Stimulated activated naive CD8-positive, alpha-beta T cell treated with anti-CD3 and anti-CD28 coated beads, Interleukin-15, Interleukin-2, amounts not matched to agents 100 ng/mL and 50 ng/mL, for 24 hours (primary cell): ENCODE measurements around the gene SLC12A8.

Experiments
- H3K27ac Mint-ChIP-seq: one replicate; pipeline ENCODE4 v1.8.0; 2021; ENCODE audit warnings: mild to moderate bottlenecking, mixed read lengths
- H3K27me3 Mint-ChIP-seq: one replicate; pipeline ENCODE4 v1.8.0; 2021; ENCODE audit warnings: mixed read lengths
- H3K36me3 Mint-ChIP-seq: one replicate; pipeline ENCODE4 v1.8.0; 2021; ENCODE audit warnings: low read depth, mixed read lengths
- H3K4me1 Mint-ChIP-seq: one replicate; pipeline ENCODE4 v1.8.0; 2021; ENCODE audit warnings: low read depth, mixed read lengths
- H3K4me3 Mint-ChIP-seq: one replicate; pipeline ENCODE4 v1.8.0; 2021; ENCODE audit warnings: mild to moderate bottlenecking, mixed read lengths
- H3K9me3 Mint-ChIP-seq: one replicate; pipeline ENCODE4 v1.8.0; 2021; ENCODE audit warnings: mixed read lengths

SLC12A8 gene

GRCh38 chr3:125232401-125232800 lies 19.9 kb upstream of the SLC12A8 start:
- Mint-ChIP-seq H3K9me3 (peaks cover 13% of the 10 kb centered on the region), H3K4me1 (peaks cover 15% of the 10 kb centered on the region), H3K27ac (peak overlapping the region; percentile 65), H3K27me3 (no peaks in the 10 kb centered on the region), H3K4me3 (no peak overlapping the region), H3K36me3 (peaks cover 56% of the 10 kb centered on the region)

GRCh38 chr3:125231895-125232294 lies 19.3 kb upstream of the SLC12A8 start:
- Mint-ChIP-seq H3K4me3 (no peak overlapping the region), H3K27ac (peak overlapping the region; percentile 65), H3K27me3 (no peaks in the 10 kb centered on the region), H3K36me3 (peaks cover 52% of the 10 kb centered on the region), H3K9me3 (peaks cover 10% of the 10 kb centered on the region), H3K4me1 (peaks cover 15% of the 10 kb centered on the region)

GRCh38 chr3:125229707-125230106 lies 17.2 kb upstream of the SLC12A8 start:
- no peaks in the 10 kb centered on the region for H3K27me3 Mint-ChIP-seq
- H3K27ac Mint-ChIP-seq = no peak overlapping the region
- no peak overlapping the region for H3K4me3 Mint-ChIP-seq
- peaks cover 15% of the 10 kb centered on the region for H3K4me1 Mint-ChIP-seq
- peaks cover 35% of the 10 kb centered on the region for H3K36me3 Mint-ChIP-seq
- no peaks in the 10 kb centered on the region for H3K9me3 Mint-ChIP-seq

- no peaks in the 10 kb centered on the region for H3K9me3 Mint-ChIP-seq
- H3K27me3 Mint-ChIP-seq = no peaks in the 10 kb centered on the region
- H3K36me3 Mint-ChIP-seq = peaks cover 35% of the 10 kb centered on the region
Measured at GRCh38 chr3:125229168-125229567, 16.6 kb upstream of the SLC12A8 start.

GRCh38 chr3:125221831-125222230 lies 9.3 kb upstream of the SLC12A8 start:
- Mint-ChIP-seq H3K9me3 (no peaks in the 10 kb centered on the region), H3K27me3 (no peaks in the 10 kb centered on the region), H3K27ac (no peak overlapping the region), H3K4me1 (peaks cover 6% of the 10 kb centered on the region), H3K36me3 (no peaks in the 10 kb centered on the region), H3K4me3 (no peak overlapping the region)

More at GRCh38 chr3:125229168-125229567, 16.6 kb upstream of the SLC12A8 start:
- H3K4me1 Mint-ChIP-seq = peaks cover 15% of the 10 kb centered on the region
- no peak overlapping the region for H3K27ac Mint-ChIP-seq
- H3K4me3 Mint-ChIP-seq = no peak overlapping the region

- peaks cover 6% of the 10 kb centered on the region for H3K4me1 Mint-ChIP-seq
- no peaks in the 10 kb centered on the region for H3K36me3 Mint-ChIP-seq
- H3K4me3 Mint-ChIP-seq = no peak overlapping the region
- no peak overlapping the region for H3K27ac Mint-ChIP-seq
- H3K9me3 Mint-ChIP-seq = no peaks in the 10 kb centered on the region
- no peaks in the 10 kb centered on the region for H3K27me3 Mint-ChIP-seq
Measured at GRCh38 chr3:125220727-125221429, 8.3 kb upstream of the SLC12A8 start.

GRCh38 chr3:125220183-125220582 lies 7.6 kb upstream of the SLC12A8 start:
- Mint-ChIP-seq H3K4me3 (no peak overlapping the region), H3K27me3 (no peaks in the 10 kb centered on the region)

GRCh38 chr3:125219261-125219701 lies 6.7 kb upstream of the SLC12A8 start:
- H3K4me1 Mint-ChIP-seq = peaks cover 13% of the 10 kb centered on the region
- H3K27ac Mint-ChIP-seq = no peak overlapping the region
- H3K9me3 Mint-ChIP-seq = no peaks in the 10 kb centered on the region
- H3K27me3 Mint-ChIP-seq = peaks cover 7% of the 10 kb centered on the region
- no peak overlapping the region for H3K4me3 Mint-ChIP-seq
- H3K36me3 Mint-ChIP-seq = no peaks in the 10 kb centered on the region

More at GRCh38 chr3:125220183-125220582, 7.6 kb upstream of the SLC12A8 start:
- Mint-ChIP-seq H3K4me1 (peaks cover 6% of the 10 kb centered on the region), H3K27ac (no peak overlapping the region), H3K9me3 (no peaks in the 10 kb centered on the region), H3K36me3 (no peaks in the 10 kb centered on the region)

GRCh38 chr3:125214738-125215137 lies 2.2 kb upstream of the SLC12A8 start:
- no peak overlapping the region for H3K27ac Mint-ChIP-seq

GRCh38 chr3:125213946-125214542 lies 1.5 kb upstream of the SLC12A8 start:
- Mint-ChIP-seq H3K27ac (no peak overlapping the region), H3K4me3 (no peak overlapping the region), H3K4me1 (peaks cover 15% of the 10 kb centered on the region), H3K9me3 (no peaks in the 10 kb centered on the region), H3K27me3 (peaks cover 51% of the 10 kb centered on the region), H3K36me3 (no peaks in the 10 kb centered on the region)

More at GRCh38 chr3:125214738-125215137, 2.2 kb upstream of the SLC12A8 start:
- Mint-ChIP-seq H3K4me1 (peaks cover 15% of the 10 kb centered on the region), H3K36me3 (no peaks in the 10 kb centered on the region), H3K4me3 (no peak overlapping the region), H3K27me3 (peaks cover 44% of the 10 kb centered on the region), H3K9me3 (no peaks in the 10 kb centered on the region)

GRCh38 chr3:125213364-125213755 lies 812 bp upstream of the SLC12A8 start:
- Mint-ChIP-seq H3K9me3 (no peaks in the 10 kb centered on the region), H3K4me3 (no peak overlapping the region), H3K36me3 (no peaks in the 10 kb centered on the region), H3K4me1 (peaks cover 15% of the 10 kb centered on the region), H3K27me3 (peaks cover 57% of the 10 kb centered on the region), H3K27ac (no peak overlapping the region)

GRCh38 chr3:125212091-125212508 lies 448 bp downstream of the SLC12A8 start:
- Mint-ChIP-seq H3K4me3 (peak overlapping the region; percentile 13), H3K36me3 (no peaks in the 10 kb centered on the region)

GRCh38 chr3:125211523-125212090 lies 941 bp downstream of the SLC12A8 start:
- H3K9me3 Mint-ChIP-seq = no peaks in the 10 kb centered on the region
- H3K36me3 Mint-ChIP-seq = no peaks in the 10 kb centered on the region
- H3K27ac Mint-ChIP-seq = no peak overlapping the region
- peak overlapping the region; percentile 13 for H3K4me3 Mint-ChIP-seq
- H3K4me1 Mint-ChIP-seq = peaks cover 15% of the 10 kb centered on the region
- H3K27me3 Mint-ChIP-seq = peaks cover 63% of the 10 kb centered on the region

More at GRCh38 chr3:125212091-125212508, 448 bp downstream of the SLC12A8 start:
- Mint-ChIP-seq H3K27me3 (peaks cover 63% of the 10 kb centered on the region), H3K9me3 (no peaks in the 10 kb centered on the region), H3K27ac (no peak overlapping the region), H3K4me1 (peaks cover 15% of the 10 kb centered on the region)

- no peak overlapping the region for H3K27ac Mint-ChIP-seq
- H3K27me3 Mint-ChIP-seq = peaks cover 43% of the 10 kb centered on the region
- H3K4me3 Mint-ChIP-seq = no peak overlapping the region
- H3K36me3 Mint-ChIP-seq = no peaks in the 10 kb centered on the region
- H3K9me3 Mint-ChIP-seq = no peaks in the 10 kb centered on the region
- H3K4me1 Mint-ChIP-seq = peaks cover 5% of the 10 kb centered on the region
Measured at GRCh38 chr3:125207949-125208568, 4.5 kb downstream of the SLC12A8 start.

GRCh38 chr3:125207507-125207906 lies 5.0 kb downstream of the SLC12A8 start:
- Mint-ChIP-seq H3K9me3 (no peaks in the 10 kb centered on the region), H3K4me1 (peaks cover 5% of the 10 kb centered on the region), H3K4me3 (no peak overlapping the region), H3K36me3 (no peaks in the 10 kb centered on the region), H3K27ac (no peak overlapping the region), H3K27me3 (peaks cover 40% of the 10 kb centered on the region)
